OCI-LY1 (cell line): ENCODE data around the gene TOR1B.

Experiments
- H2AFZ ChIP-seq: fragments of 200-600 bp; sonication (generic), shearing (Covaris generic); 2 replicates; pipeline ENCODE4 v1.6.0; 2014; ENCODE audit warnings: antibody characterized with exemption, mild to moderate bottlenecking, low read length
- H3F3A ChIP-seq: fragments of 200-600 bp; sonication (generic), shearing (Covaris generic); 2 replicates; pipeline ENCODE4 v1.6.0; 2014; ENCODE audit warnings: mild to moderate bottlenecking, antibody characterized with exemption, low read length, moderate library complexity; ENCODE audit not compliant: insufficient read depth
- H3K27ac ChIP-seq: fragments of 200-600 bp; sonication (generic); 2 replicates; pipeline ENCODE4 v1.5.1; 2014; ENCODE audit warnings: low read length, mixed run types, mild to moderate bottlenecking, low read depth; ENCODE audit not compliant: poor library complexity, severe bottlenecking
- H3K27me3 ChIP-seq: fragments of 200-600 bp; sonication (generic); 2 replicates; pipeline ENCODE4 v1.6.0; 2014; ENCODE audit warnings: antibody characterized with exemption, mild to moderate bottlenecking, low read length, moderate library complexity; ENCODE audit not compliant: insufficient read depth
- H3K36me3 ChIP-seq: fragments of 200-600 bp; sonication (generic); 2 replicates; pipeline ENCODE4 v1.6.1; 2014; ENCODE audit warnings: mild to moderate bottlenecking, antibody characterized with exemption, low read length, moderate library complexity, mixed read lengths; ENCODE audit not compliant: insufficient read depth
- H3K4me1 ChIP-seq: fragments of 200-600 bp; sonication (generic); 2 replicates; pipeline ENCODE4 v1.5.1; 2014; ENCODE audit warnings: mild to moderate bottlenecking, low read length, moderate library complexity; ENCODE audit not compliant: insufficient read depth, severe bottlenecking
- H3K4me2 ChIP-seq: fragments of 200-600 bp; sonication (generic), shearing (Covaris generic); 2 replicates; pipeline ENCODE4 v1.6.1; 2014; ENCODE audit warnings: low read length
- H3K4me3 ChIP-seq: fragments of 200-600 bp; sonication (generic); 2 replicates; pipeline ENCODE4 v1.5.1; 2014; ENCODE audit warnings: low read length, low read depth, mild to moderate bottlenecking, mixed read lengths; ENCODE audit not compliant: poor library complexity, severe bottlenecking
- H3K79me2 ChIP-seq: fragments of 200-600 bp; shearing (Covaris generic); 2 replicates; pipeline ENCODE4 v1.6.1; 2016; ENCODE audit warnings: mixed run types, low read length, mixed read lengths; ENCODE audit not compliant: insufficient read depth
- H3K9ac ChIP-seq: fragments of 200-600 bp; sonication (generic), shearing (Covaris generic); 2 replicates; pipeline ENCODE4 v1.6.1; 2014; ENCODE audit warnings: mild to moderate bottlenecking, low read length, mixed read lengths
- H3K9me2 ChIP-seq: fragments of 200-600 bp; sonication (generic), shearing (Covaris generic); 2 replicates; pipeline ENCODE4 v1.6.1; 2014; ENCODE audit warnings: low read depth, mild to moderate bottlenecking, low read length, mixed read lengths
- H3K9me3 ChIP-seq: fragments of 200-600 bp; shearing (Covaris generic); 2 replicates; pipeline ENCODE4 v1.6.1; 2014; ENCODE audit warnings: low read length, mixed read lengths
- H4K20me1 ChIP-seq: fragments of 200-600 bp; sonication (generic), shearing (Covaris generic); 2 replicates; pipeline ENCODE4 v1.6.0; 2016; ENCODE audit warnings: mild to moderate bottlenecking, low read length; ENCODE audit not compliant: insufficient read depth
- CTCF ChIP-seq: fragments of 200-600 bp; sonication (generic), shearing (Covaris generic); IDR thresholded peaks from 2 replicates; pipeline ENCODE4 v1.5.1; 2017; ENCODE audit warnings: mild to moderate bottlenecking, antibody characterized with exemption, low read length, moderate library complexity, mixed read lengths
- EZH2 ChIP-seq: fragments of 200-600 bp; sonication (generic), shearing (Covaris generic); IDR thresholded peaks from 2 replicates; pipeline ENCODE4 v1.8.0; 2017; ENCODE audit warnings: borderline replicate concordance, mixed run types, mild to moderate bottlenecking, antibody characterized with exemption, low read length, moderate library complexity, mixed read lengths

TOR1B gene

GRCh38 chr9:129835860-129836223, 32.9 kb downstream of the TOR1B start:
- Histone ChIP-seq H3K4me3 (peak overlapping the region; percentile 98), H3K36me3 (peaks cover 35% of the 10 kb centered on the region), H3F3A (no peaks in the 10 kb centered on the region), H3K4me1 (peaks cover 44% of the 10 kb centered on the region), H3K27ac (no peak overlapping the region), H2AFZ (no peak overlapping the region), H3K9me3 (no peaks in the 10 kb centered on the region), H3K9ac (peak overlapping the region; percentile 75), H3K9me2 (no peaks in the 10 kb centered on the region), H3K27me3 (no peaks in the 10 kb centered on the region), H4K20me1 (no peaks in the 10 kb centered on the region), H3K4me2 (peak overlapping the region; percentile 84), H3K79me2 (peaks cover 10% of the 10 kb centered on the region)
- TF ChIP-seq CTCF (no peak), EZH2 (no peak)

GRCh38 chr9:129836311-129837007, 33.5 kb downstream of the TOR1B start:
- H2AFZ ChIP-seq: no peak overlapping the region
- H4K20me1 ChIP-seq: no peaks in the 10 kb centered on the region
- TF ChIP-seq CTCF: no peak
- TF ChIP-seq EZH2: no peak
- peak overlapping the region; percentile 75 for H3K9ac ChIP-seq
- H3K9me2 ChIP-seq: no peaks in the 10 kb centered on the region
- no peaks in the 10 kb centered on the region for H3K27me3 ChIP-seq
- H3K4me3 ChIP-seq: peak overlapping the region; percentile 98
- peaks cover 44% of the 10 kb centered on the region for H3K4me1 ChIP-seq
- H3F3A ChIP-seq: no peaks in the 10 kb centered on the region
- H3K79me2 ChIP-seq: peaks cover 10% of the 10 kb centered on the region
- H3K4me2 ChIP-seq: peak overlapping the region; percentile 84
- peaks cover 29% of the 10 kb centered on the region for H3K36me3 ChIP-seq
- H3K9me3 ChIP-seq: no peaks in the 10 kb centered on the region
- H3K27ac ChIP-seq: no peak overlapping the region

GRCh38 chr9:129838707-129839259, 35.8 kb downstream of the TOR1B start:
- no peak overlapping the region for H2AFZ ChIP-seq
- H3K36me3 ChIP-seq: peaks cover 6% of the 10 kb centered on the region; the same call in 1 of the 2 replicates
- H3K4me1 ChIP-seq: peaks cover 41% of the 10 kb centered on the region
- H3K27ac ChIP-seq: no peak overlapping the region
- no peak overlapping the region for H3K4me3 ChIP-seq
- TF ChIP-seq EZH2 (no peak), CTCF (no peak)
- no peaks in the 10 kb centered on the region for H3K9me3 ChIP-seq
- no peak overlapping the region for H3K4me2 ChIP-seq
- H3K27me3 ChIP-seq: no peaks in the 10 kb centered on the region
- no peaks in the 10 kb centered on the region for H4K20me1 ChIP-seq
- peaks cover 10% of the 10 kb centered on the region for H3K79me2 ChIP-seq
- H3K9me2 ChIP-seq: no peaks in the 10 kb centered on the region
- no peak overlapping the region for H3K9ac ChIP-seq
- H3F3A ChIP-seq: no peaks in the 10 kb centered on the region
